ENCODE measurements around the gene KLHL1.

The KLHL1 gene

GRCh38 chr13:69948016-69948415, 160.2 kb downstream of the KLHL1 start (continued):
- TF ChIP-seq ZNF513 (tag by site-specific recombination; IDR thresholded peaks at IDR 0.05), result no peak

GRCh38 chr13:69947582-69947981, 160.7 kb downstream of the KLHL1 start:
- POLR2A ChIA-PET, result no interaction called here
- Histone ChIP-seq H3K27ac (ENCODE audit: extremely low read depth, low read depth, low read length) (no peak overlapping the region), H3K36me3 (ENCODE audit: control insufficient read depth in 2 of 2, insufficient read depth in 1 of 2, low read length in 2 of 2) (no peaks in the 10 kb centered on the region), H3K4me1 (ENCODE audit: control insufficient read depth, insufficient read depth, low read length) (no peaks in the 10 kb centered on the region), H3K4me3 (ENCODE audit: low read depth, low read length) (no peak overlapping the region), H3K9me3 (ENCODE audit: control insufficient read depth, insufficient read depth, low read depth, low read length) (no peaks in the 10 kb centered on the region)
- CTCF ChIA-PET, result interaction anchor here (0.7 kb wide), 1 partner anchor 17 kb away, joined by 3 read pairs; no protein-coding TSS in a partner anchor
- no peak for TF ChIP-seq ZNF138 (tag by site-specific recombination; IDR thresholded peaks at IDR 0.05; ENCODE audit: borderline replicate concordance)

GRCh38 chr13:69946511-69946910, 161.7 kb downstream of the KLHL1 start:
- no peaks in the 10 kb centered on the region for H3K4me1 ChIP-seq (ENCODE audit: control insufficient read depth, insufficient read depth, low read length)
- no peak overlapping the region for H3K4me3 ChIP-seq (ENCODE audit: low read depth, low read length)
- TF ChIP-seq ZNF416 (tag by site-specific recombination; IDR thresholded peaks at IDR 0.05) (no peak), KLF7 (tag by site-specific recombination; IDR thresholded peaks at IDR 0.05; ENCODE audit: borderline replicate concordance) (no peak), INSM2 (tag by site-specific recombination; IDR thresholded peaks at IDR 0.05) (no peak), ZNF19 (tag by site-specific recombination; IDR thresholded peaks at IDR 0.05; ENCODE audit: low read depth) (no peak), ZNF23 (tag by site-specific recombination; IDR thresholded peaks at IDR 0.05; ENCODE audit: borderline replicate concordance) (no peak), ZNF202 (tag by site-specific recombination; IDR thresholded peaks at IDR 0.05; ENCODE audit: borderline replicate concordance) (no peak), PRDM6 (tag by site-specific recombination; IDR thresholded peaks at IDR 0.05) (no peak), ZBTB20 (tag by site-specific recombination; IDR thresholded peaks at IDR 0.05) (no peak), ZNF501 (tag by site-specific recombination; IDR thresholded peaks at IDR 0.05) (no peak), PATZ1 (tag by site-specific recombination; IDR thresholded peaks at IDR 0.05) (no peak), ZNF701 (tag by site-specific recombination; IDR thresholded peaks at IDR 0.05) (no peak), ZNF777 (tag by site-specific recombination; IDR thresholded peaks at IDR 0.05; ENCODE audit: borderline replicate concordance) (no peak), ZNF239 (tag by site-specific recombination; IDR thresholded peaks at IDR 0.05) (no peak), ZIC2 (tag by site-specific recombination; IDR thresholded peaks at IDR 0.05) (no peak), ZNF510 (tag by site-specific recombination; IDR thresholded peaks at IDR 0.05; ENCODE audit: insufficient replicate concordance) (no peak), ZNF791 (tag by site-specific recombination; IDR thresholded peaks at IDR 0.05) (no peak), ZNF521 (tag by site-specific recombination; IDR thresholded peaks at IDR 0.05) (no peak), KLF10 (tag by site-specific recombination; IDR thresholded peaks at IDR 0.05) (no peak), TSHZ1 (tag by site-specific recombination; IDR thresholded peaks at IDR 0.05; ENCODE audit: borderline replicate concordance) (no peak)
- no peaks in the 10 kb centered on the region for H3K36me3 ChIP-seq (ENCODE audit: control insufficient read depth in 2 of 2, insufficient read depth in 1 of 2, low read length in 2 of 2)
- no peak overlapping the region for H3K27ac ChIP-seq (ENCODE audit: extremely low read depth, low read depth, low read length)
- ChIA-PET POLR2A (no interaction called here), CTCF (interaction anchor here (0.6 kb wide), 1 partner anchor 287 kb away, joined by 3 read pairs; no protein-coding TSS in a partner anchor)
- H3K9me3 ChIP-seq (ENCODE audit: control insufficient read depth, insufficient read depth, low read depth, low read length), result no peaks in the 10 kb centered on the region

All from HEK293 (cell line).